GM19438 (cell line): ENCODE measurements around the gene SPATA3.

ENCODE experiments used
- ATAC-seq: cut with Tn5 transposase; IDR thresholded peaks from one replicate; pipeline ENCODE4 v1.9.1; 2021; ENCODE audit warnings: low read depth; ENCODE audit not compliant: unreplicated experiment

SPATA3 gene

GRCh38 chr2:231047274-231047922 is 51.5 kb downstream of the SPATA3 start:
- no peak for ATAC-seq

DNA sequence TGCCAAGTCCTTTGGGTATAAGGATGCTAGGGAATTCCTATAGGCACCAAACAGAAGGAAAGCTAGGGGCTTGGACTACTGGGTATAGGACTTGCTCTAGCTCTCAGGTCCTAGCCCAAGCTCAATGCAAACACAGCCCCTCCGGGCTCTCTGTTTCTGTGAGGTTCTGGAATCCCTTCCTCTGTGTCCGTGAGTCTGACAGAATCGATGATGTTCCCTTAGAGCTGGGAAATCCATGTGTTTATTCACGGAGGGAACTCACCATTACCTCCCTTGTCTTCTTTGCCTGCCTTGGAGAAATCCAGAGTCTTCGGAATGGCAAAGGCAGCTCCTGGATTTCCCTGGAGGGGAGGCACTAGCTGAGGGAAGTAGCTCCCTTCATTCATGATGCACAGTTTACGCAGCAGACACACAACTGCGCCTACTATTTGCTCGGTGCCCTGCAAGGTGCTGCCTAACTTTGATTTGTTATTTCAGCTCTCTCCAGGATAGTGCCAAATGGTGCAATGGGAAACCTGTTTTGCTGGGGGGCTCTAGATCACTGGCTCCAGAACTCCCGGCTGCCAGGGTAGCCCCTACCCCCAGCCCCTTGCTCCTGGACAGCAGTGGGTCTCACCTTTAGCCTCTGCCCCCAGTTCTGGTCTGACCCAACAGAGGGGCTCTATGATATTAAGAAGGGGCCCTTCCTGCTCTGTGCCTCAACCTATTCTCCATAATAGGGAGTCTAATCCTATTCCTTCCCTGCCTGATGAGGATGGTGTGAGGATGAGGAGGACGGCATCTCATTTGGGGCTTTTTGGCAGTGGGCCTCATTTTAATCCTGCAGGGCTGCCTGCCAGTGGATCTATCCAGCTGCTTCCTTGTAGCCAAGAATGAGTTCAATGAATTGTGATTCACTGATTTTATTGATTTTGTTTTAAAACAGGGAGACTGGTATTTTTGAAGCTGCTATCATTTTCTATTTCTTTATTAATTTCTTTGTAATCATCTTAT is 52.3 kb downstream of the SPATA3 start:
- no peak for ATAC-seq

DNA sequence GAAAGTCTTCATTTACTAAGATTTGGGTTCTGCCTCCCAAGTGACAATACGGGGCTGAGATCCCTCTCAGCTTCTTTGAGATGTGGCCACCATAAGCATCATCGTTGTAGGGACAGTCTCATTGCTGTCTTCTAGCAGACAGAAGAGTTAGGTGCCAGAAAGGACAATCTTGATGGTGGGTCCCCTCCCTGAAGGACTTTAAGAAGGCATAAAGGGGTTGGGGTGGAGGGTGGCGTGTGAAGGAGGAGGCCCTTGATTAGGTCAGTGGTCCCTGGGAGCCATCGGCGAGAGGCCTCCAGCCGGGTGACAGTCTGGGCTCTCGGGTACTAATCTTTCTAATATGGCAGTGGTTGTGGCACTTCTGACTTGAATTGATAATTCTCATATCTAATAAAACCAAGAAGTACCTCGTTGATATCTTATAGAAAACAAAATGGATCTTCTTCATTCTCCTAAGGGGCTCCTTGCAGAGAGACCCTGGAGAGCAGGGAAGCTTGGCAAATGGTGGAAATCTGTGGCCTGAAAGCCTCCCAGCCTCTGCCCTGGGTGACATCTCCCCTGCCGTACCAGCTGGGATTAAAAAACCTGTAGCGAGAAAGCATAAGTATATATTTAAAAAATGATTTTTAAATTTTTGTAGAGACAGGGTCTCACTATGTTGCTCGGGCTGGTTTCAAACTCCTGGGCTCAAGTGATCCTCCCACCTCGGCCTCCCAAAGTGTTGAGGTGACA is 53.5 kb downstream of the SPATA3 start:
- no peak for ATAC-seq

GRCh38 chr2:231050018-231050901 is 54.3 kb downstream of the SPATA3 start:
- no peak for ATAC-seq

- no peak for ATAC-seq
Measured at GRCh38 chr2:231051116-231051515, 55.2 kb downstream of the SPATA3 start.

GRCh38 chr2:231052494-231053451 is 56.9 kb downstream of the SPATA3 start:
- peak; percentile 68 for ATAC-seq

GRCh38 chr2:231053846-231054245 is 57.9 kb downstream of the SPATA3 start:
- no peak for ATAC-seq

DNA sequence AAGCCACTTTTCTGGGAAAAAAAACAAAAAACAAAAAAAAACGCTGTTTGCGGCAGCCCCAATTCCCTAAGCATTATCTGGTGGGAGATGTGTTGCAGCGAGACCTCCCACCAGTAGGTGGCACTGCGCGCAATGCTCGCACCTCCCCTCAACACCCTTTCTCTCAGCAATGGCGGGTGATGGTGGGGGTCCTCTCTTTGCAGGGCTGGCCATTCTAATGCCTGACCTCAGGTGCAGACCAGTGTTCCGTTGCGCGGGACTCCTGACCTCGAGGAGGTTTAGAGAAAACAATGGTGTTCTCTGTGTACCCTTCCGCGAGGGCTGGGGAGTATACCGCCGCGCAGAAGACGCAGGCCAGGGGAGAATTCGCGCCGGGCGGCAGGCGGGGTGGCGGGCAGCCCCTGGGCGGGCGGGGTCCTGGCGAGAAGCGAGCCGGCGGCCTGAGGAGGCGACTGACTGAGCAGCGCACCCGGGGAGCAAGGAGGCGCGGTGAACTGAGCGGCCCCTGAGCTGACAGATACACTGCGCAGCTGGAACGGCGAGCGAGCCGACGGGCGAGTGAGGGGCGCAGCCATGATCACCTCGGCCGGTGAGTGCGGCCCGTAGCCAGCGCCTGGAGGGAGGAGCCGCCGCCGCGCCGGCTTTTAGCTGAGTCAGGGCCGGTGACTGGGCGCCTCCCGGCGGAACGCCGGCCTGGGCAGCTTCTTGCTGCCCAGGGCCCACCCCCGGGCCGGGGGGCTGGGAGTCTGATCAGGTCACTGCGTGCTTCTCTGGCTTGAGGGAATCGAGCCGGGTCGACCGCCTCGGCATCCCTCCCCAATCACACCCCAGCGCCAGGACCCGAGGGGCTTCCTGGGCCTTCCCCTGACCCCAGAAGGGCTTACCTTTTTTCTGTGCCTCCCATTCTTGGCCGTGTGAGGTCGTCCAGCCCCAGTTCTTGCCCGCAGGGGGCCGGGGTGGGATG is 60.8 kb downstream of the SPATA3 start, which contains the start of gene PSMD1:
TSS of gene PSMD1 (plus strand) at position 415 of the 964 bp plus-strand sequence. CDS start at position 574, 159 bp downstream.
- ATAC-seq = peak; percentile 64

DNA sequence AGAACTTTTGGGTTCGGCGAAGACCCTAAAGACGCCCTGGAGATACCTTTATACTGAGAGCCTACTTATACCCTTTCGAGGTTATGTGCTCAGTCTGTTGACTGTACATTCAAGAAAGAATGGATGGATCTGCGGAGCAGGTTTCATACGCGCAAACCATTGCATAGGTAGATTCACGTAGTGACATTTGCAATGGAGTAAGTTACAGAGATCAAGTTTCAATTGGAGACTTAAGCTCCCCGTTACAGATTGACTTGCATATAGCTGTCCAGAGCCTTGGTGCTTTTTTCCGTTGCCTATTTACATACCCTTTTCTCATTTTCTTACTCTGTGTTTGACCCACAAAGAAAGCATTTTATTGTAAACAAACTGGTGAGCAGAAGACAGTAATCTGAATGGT is 61.7 kb downstream of the SPATA3 start:
- ATAC-seq = no peak
